GM23248 (cell line): Measurements from ENCODE around the gene SLC38A8. TPM values are rescaled to one million over a fixed set of nuclear protein-coding genes. Genes with fewer than 3 reads are reported as not detected.

Experiments used
- DNase-seq: peaks from one replicate; pipeline ENCODE4 v3.0.0-alpha.2; 2015
- H2AFZ ChIP-seq: fragments of 200-600 bp; sonication (generic); 2 replicates; pipeline ENCODE4 v1.6.1; 2016; ENCODE audit warnings: antibody characterized with exemption
- H3F3A ChIP-seq: fragments of 200-600 bp; sonication (generic); 2 replicates; pipeline ENCODE4 v1.6.1; 2016; ENCODE audit warnings: mild to moderate bottlenecking, antibody characterized with exemption, mixed run types; ENCODE audit not compliant: insufficient read depth
- H3K27ac ChIP-seq: fragments of 200-600 bp; sonication (generic); 2 replicates; pipeline ENCODE4 v1.5.1; 2016; ENCODE audit warnings: mild to moderate bottlenecking
- H3K27me3 ChIP-seq: fragments of 200-600 bp; sonication (generic); replicated peaks from 2 replicates; pipeline ENCODE4 v1.6.1; 2016; ENCODE audit warnings: mild to moderate bottlenecking; ENCODE audit not compliant: insufficient read depth
- H3K36me3 ChIP-seq: fragments of 200-600 bp; sonication (generic); 2 replicates; pipeline ENCODE4 v1.6.1; 2016; ENCODE audit warnings: low read depth, mild to moderate bottlenecking
- H3K4me1 ChIP-seq: fragments of 200-600 bp; sonication (generic); 2 replicates; pipeline ENCODE4 v1.6.1; 2016; ENCODE audit warnings: mild to moderate bottlenecking; ENCODE audit not compliant: insufficient read depth
- H3K4me2 ChIP-seq: fragments of 200-600 bp; sonication (generic); one replicate; pipeline ENCODE4 v1.6.1; 2016; ENCODE audit warnings: mild to moderate bottlenecking; ENCODE audit not compliant: unreplicated experiment
- H3K4me3 ChIP-seq: fragments of 200-600 bp; sonication (generic); 2 replicates; pipeline ENCODE4 v1.5.1; 2016; ENCODE audit warnings: mild to moderate bottlenecking
- H3K79me2 ChIP-seq: fragments of 200-600 bp; sonication (generic); 2 replicates; pipeline ENCODE4 v1.6.1; 2016; ENCODE audit warnings: mild to moderate bottlenecking; ENCODE audit not compliant: insufficient read depth
- H3K9ac ChIP-seq: fragments of 200-600 bp; sonication (generic); 2 replicates; pipeline ENCODE4 v1.6.1; 2016; ENCODE audit warnings: mild to moderate bottlenecking
- H3K9me2 ChIP-seq: fragments of 200-600 bp; sonication (generic); 2 replicates; pipeline ENCODE4 v1.6.1; 2016; ENCODE audit warnings: mixed run types, mild to moderate bottlenecking, moderate library complexity; ENCODE audit not compliant: insufficient read depth
- H3K9me3 ChIP-seq: fragments of 200-600 bp; sonication (generic); one replicate; pipeline ENCODE4 v1.6.1; 2017; ENCODE audit warnings: low read depth
- H4K20me1 ChIP-seq: fragments of 200-600 bp; sonication (generic); 2 replicates; pipeline ENCODE4 v1.6.0; 2016; ENCODE audit not compliant: insufficient read depth
- EZH2 ChIP-seq: fragments of 200-600 bp; sonication (generic); IDR thresholded peaks from 2 replicates; pipeline ENCODE4 v1.6.1; 2018; ENCODE audit warnings: antibody characterized with exemption, mild to moderate bottlenecking; ENCODE audit not compliant: insufficient read depth, poor library complexity, severe bottlenecking
- EZH2phosphoT487 ChIP-seq: fragments of 200-600 bp; sonication (generic); IDR thresholded peaks from 2 replicates; pipeline ENCODE4 v1.6.1; 2018; ENCODE audit warnings: antibody characterized with exemption, moderate library complexity, mild to moderate bottlenecking, low read depth; ENCODE audit not compliant: insufficient read depth
- WGBS, 2 experiments: methylation state at CpG; one replicate each; pipeline ENCODE4 v1.1.6; 2015 to 2017; ENCODE audit warnings: low lambda C conversion rate in 2 of 2, low coverage in 1 of 2; ENCODE audit errors: missing lambda C conversion rate in 2 of 2; 5-methylcytosine and 5-hydroxymethylcytosine counted together
- in situ Hi-C: fragments of 300-500 bp; cut with MboI; formaldehyde crosslinking; loops from 2 replicates; pipeline ENCODE4 v1.15.0; 2020
- polyA plus RNA-seq: library from polyadenylated mRNA; unstranded; fragments of >200 nt; fragmentation: Nextera tagmentation; extraction: Ambion mirVana; gene quantifications from 2 replicates; pipeline ENCODE4 v1.2.1, GENCODE V29; 2016
- total RNA-seq: library from RNA; depleted of rRNA; stranded (reverse); fragments of >200 nt; shearing (Covaris generic); gene quantifications from 2 replicates; pipeline ENCODE4 v1.2.3, GENCODE V29; 2014

SLC38A8 gene
- total and polyA plus RNA-seq, 2 experiments from 2014 or later: not detected

- DNase-seq: no peak
- Histone ChIP-seq H3K9me2 (no peaks in the 10 kb centered on the region), H3K9ac (no peak overlapping the region), H3K9me3 (no peaks in the 10 kb centered on the region), H3K27ac (no peak overlapping the region), H3F3A (no peaks in the 10 kb centered on the region), H3K4me3 (no peak overlapping the region), H3K4me2 (no peak overlapping the region), H4K20me1 (no peaks in the 10 kb centered on the region), H2AFZ (no peak overlapping the region), H3K36me3 (no peaks in the 10 kb centered on the region), H3K27me3 (peaks cover 1% of the 10 kb centered on the region; the same call in 1 of the 2 replicates), H3K79me2 (no peaks in the 10 kb centered on the region), H3K4me1 (no peaks in the 10 kb centered on the region)
- 78 to 79% methylated on average over 12 to 13 of the region's 13 CpGs for WGBS, 2 experiments
- in situ Hi-C loops: no loop called here
- TF ChIP-seq EZH2: no peak
- no peak for TF ChIP-seq EZH2phosphoT487
Observed at GRCh38 chr16:84000989-84001642, 41.5 kb downstream of the SLC38A8 start.

GRCh38 chr16:83998091-83998490, 44.5 kb downstream of the SLC38A8 start:
- in situ Hi-C loops: no loop called here
- Histone ChIP-seq H3K27ac (no peak overlapping the region), H3F3A (no peaks in the 10 kb centered on the region), H3K27me3 (no peaks in the 10 kb centered on the region), H4K20me1 (no peaks in the 10 kb centered on the region), H3K9me2 (no peaks in the 10 kb centered on the region), H3K4me2 (no peak overlapping the region), H3K79me2 (no peaks in the 10 kb centered on the region), H3K36me3 (no peaks in the 10 kb centered on the region), H3K9ac (no peak overlapping the region), H3K4me3 (no peak overlapping the region), H3K4me1 (peaks cover 3% of the 10 kb centered on the region), H3K9me3 (no peaks in the 10 kb centered on the region), H2AFZ (no peak overlapping the region)
- no peak for TF ChIP-seq EZH2phosphoT487
- no peak for TF ChIP-seq EZH2
- 87 to 89% methylated on average over 13 of the region's 13 CpGs for WGBS, 2 experiments
- no peak for DNase-seq

GRCh38 chr16:83996481-83997252, 45.9 kb downstream of the SLC38A8 start:
- Histone ChIP-seq H3K79me2 (no peaks in the 10 kb centered on the region), H3K9me3 (no peaks in the 10 kb centered on the region), H3K36me3 (no peaks in the 10 kb centered on the region), H4K20me1 (no peaks in the 10 kb centered on the region), H2AFZ (no peak overlapping the region), H3K27me3 (no peaks in the 10 kb centered on the region), H3K4me1 (peaks cover 11% of the 10 kb centered on the region), H3K4me3 (no peak overlapping the region), H3K4me2 (no peak overlapping the region), H3K9ac (no peak overlapping the region), H3F3A (no peaks in the 10 kb centered on the region), H3K27ac (no peak overlapping the region), H3K9me2 (no peaks in the 10 kb centered on the region)
- WGBS, 2 experiments: 83 to 84% methylated on average over 15 of the region's 15 CpGs
- TF ChIP-seq EZH2phosphoT487: no peak
- TF ChIP-seq EZH2: no peak
- DNase-seq: no peak
- in situ Hi-C loops: no loop called here

- Histone ChIP-seq H3K9me2 (no peaks in the 10 kb centered on the region), H3F3A (no peaks in the 10 kb centered on the region), H3K4me2 (no peak overlapping the region), H3K27ac (no peak overlapping the region), H3K36me3 (no peaks in the 10 kb centered on the region), H3K27me3 (no peaks in the 10 kb centered on the region), H3K9me3 (no peaks in the 10 kb centered on the region), H3K4me1 (peaks cover 11% of the 10 kb centered on the region), H3K4me3 (no peak overlapping the region), H2AFZ (no peak overlapping the region), H4K20me1 (no peaks in the 10 kb centered on the region), H3K9ac (no peak overlapping the region), H3K79me2 (no peaks in the 10 kb centered on the region)
- no peak for TF ChIP-seq EZH2
- no peak for TF ChIP-seq EZH2phosphoT487
- 35 to 36% methylated on average over 21 of the region's 21 CpGs for WGBS, 2 experiments
- in situ Hi-C loops: no loop called here
- DNase-seq: no peak
Observed at GRCh38 chr16:83995754-83996153, 46.8 kb downstream of the SLC38A8 start.
